ENCODE results near the gene MMP13. TPM values are rescaled to one million over a fixed set of nuclear protein-coding genes. Genes with fewer than 3 reads are reported as not detected.
A peak's percentile ranks its signal among the peaks of the same experiment; 100 is the strongest.

Gene MMP13
- total and polyA plus RNA-seq, 8 donors: 0.87 TPM; not detected in 7

GRCh38 chr11:102964867-102965266 is 9.3 kb upstream of the MMP13 start:
- TF ChIP-seq, protein P1, sequence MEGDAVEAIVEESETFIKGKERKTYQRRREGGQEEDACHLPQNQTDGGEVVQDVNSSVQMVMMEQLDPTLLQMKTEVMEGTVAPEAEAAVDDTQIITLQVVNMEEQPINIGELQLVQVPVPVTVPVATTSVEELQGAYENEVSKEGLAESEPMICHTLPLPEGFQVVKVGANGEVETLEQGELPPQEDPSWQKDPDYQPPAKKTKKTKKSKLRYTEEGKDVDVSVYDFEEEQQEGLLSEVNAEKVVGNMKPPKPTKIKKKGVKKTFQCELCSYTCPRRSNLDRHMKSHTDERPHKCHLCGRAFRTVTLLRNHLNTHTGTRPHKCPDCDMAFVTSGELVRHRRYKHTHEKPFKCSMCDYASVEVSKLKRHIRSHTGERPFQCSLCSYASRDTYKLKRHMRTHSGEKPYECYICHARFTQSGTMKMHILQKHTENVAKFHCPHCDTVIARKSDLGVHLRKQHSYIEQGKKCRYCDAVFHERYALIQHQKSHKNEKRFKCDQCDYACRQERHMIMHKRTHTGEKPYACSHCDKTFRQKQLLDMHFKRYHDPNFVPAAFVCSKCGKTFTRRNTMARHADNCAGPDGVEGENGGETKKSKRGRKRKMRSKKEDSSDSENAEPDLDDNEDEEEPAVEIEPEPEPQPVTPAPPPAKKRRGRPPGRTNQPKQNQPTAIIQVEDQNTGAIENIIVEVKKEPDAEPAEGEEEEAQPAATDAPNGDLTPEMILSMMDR (IDR thresholded peaks at IDR 0.05): no peak
- Histone ChIP-seq H3K27ac (no peak overlapping the region), H3K9me3 (no peaks in the 10 kb centered on the region), H3K36me3 (no peaks in the 10 kb centered on the region), H3K27me3 (no peaks in the 10 kb centered on the region), H3K4me3 (no peak overlapping the region), H3K4me1 (no peaks in the 10 kb centered on the region)
- intact Hi-C loops (cut with DNase I): no loop called here
- DNase-seq (peak in 1 of 4 donors; percentile 28), ATAC-seq (no peak)

GRCh38 chr11:102957953-102958352 is 2.4 kb upstream of the MMP13 start:
- Histone ChIP-seq H3K9me3 (no peaks in the 10 kb centered on the region), H3K4me3 (no peak overlapping the region), H3K27ac (no peak overlapping the region), H3K36me3 (no peaks in the 10 kb centered on the region), H3K27me3 (no peaks in the 10 kb centered on the region), H3K4me1 (no peaks in the 10 kb centered on the region)
- TF ChIP-seq, protein P1 (IDR thresholded peaks at IDR 0.05): no peak
- no peak for ATAC-seq
- intact Hi-C loops (cut with DNase I): no loop called here
- DNase-seq: no peak

- H3K36me3 ChIP-seq: no peaks in the 10 kb centered on the region
These were observed 4.9 kb downstream of the MMP13 start for GRCh38 chr11:102950622-102951081.

DNA sequence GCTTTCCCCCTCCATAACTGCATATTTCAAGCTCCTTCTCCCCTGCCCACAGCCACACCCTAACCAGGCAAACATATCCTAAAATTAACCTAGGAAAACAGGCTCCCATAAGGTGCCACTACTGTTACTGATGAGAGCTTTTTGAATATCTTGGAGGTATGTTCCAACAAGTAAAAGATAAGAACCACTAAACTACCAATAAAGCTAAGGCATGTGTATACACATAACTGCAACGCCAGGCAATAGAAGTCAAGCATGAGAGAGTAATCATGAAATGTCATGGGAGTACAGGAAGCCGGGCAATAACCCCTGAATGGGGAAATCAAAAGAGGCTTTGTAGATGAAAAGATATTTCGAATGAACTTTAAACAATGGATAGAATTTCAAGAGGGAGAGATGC is 9.3 kb downstream of the MMP13 start:
- no peaks in the 10 kb centered on the region for H3K4me1 ChIP-seq
- H3K9me3 ChIP-seq: no peaks in the 10 kb centered on the region
- DNase-seq (no peak), ATAC-seq (peak; percentile 76)
- TF ChIP-seq, protein P1 (IDR thresholded peaks at IDR 0.05): no peak
- no peak overlapping the region for H3K27ac ChIP-seq
- H3K36me3 ChIP-seq: no peaks in the 10 kb centered on the region
- no peaks in the 10 kb centered on the region for H3K27me3 ChIP-seq
- intact Hi-C loops (cut with DNase I): no loop called here
- H3K4me3 ChIP-seq: no peak overlapping the region

More at GRCh38 chr11:102950622-102951081, 4.9 kb downstream of the MMP13 start:
- no peak overlapping the region for H3K27ac ChIP-seq
- H3K4me1 ChIP-seq: no peaks in the 10 kb centered on the region
- no peak overlapping the region for H3K4me3 ChIP-seq
- intact Hi-C loops (cut with DNase I): no loop called here
- H3K27me3 ChIP-seq: no peaks in the 10 kb centered on the region
- ATAC-seq: peak; percentile 37
- peak in 1 of 4 donors; percentile 33 for DNase-seq
- TF ChIP-seq, protein P1 (IDR thresholded peaks at IDR 0.05): no peak
- no peaks in the 10 kb centered on the region for H3K9me3 ChIP-seq

- intact Hi-C loops (cut with DNase I): no loop called here
- H3K27me3 ChIP-seq: no peaks in the 10 kb centered on the region
- TF ChIP-seq, protein P1 (IDR thresholded peaks at IDR 0.05): peak; percentile 66 to 79
- H3K4me3 ChIP-seq: no peak overlapping the region
- ATAC-seq (peak; percentile 90), DNase-seq (peak in 2 of 4 donors; percentile 36 to 38)
- no peaks in the 10 kb centered on the region for H3K36me3 ChIP-seq
- no peaks in the 10 kb centered on the region for H3K9me3 ChIP-seq
- H3K27ac ChIP-seq: no peak overlapping the region
- no peaks in the 10 kb centered on the region for H3K4me1 ChIP-seq
These were observed 14.6 kb downstream of the MMP13 start for GRCh38 chr11:102940714-102941588.

All from left lung (tissue), 10 donors.